HG02852 (cell line): ENCODE results near the gene PNLIPRP1.

Experiments used
- ATAC-seq: cut with Tn5 transposase; IDR thresholded peaks from one replicate; pipeline ENCODE4 v1.9.1; 2021; ENCODE audit warnings: mild to moderate bottlenecking, moderate library complexity; ENCODE audit not compliant: unreplicated experiment

Gene PNLIPRP1

GRCh38 chr10:116590590-116591444 lies at the start of gene PNLIPRP1:
PNLIPRP1 (plus strand) TSS chr10:116590959; CDS start chr10:116591130, 171 bp downstream.
- ATAC-seq, result no peak

DNA sequence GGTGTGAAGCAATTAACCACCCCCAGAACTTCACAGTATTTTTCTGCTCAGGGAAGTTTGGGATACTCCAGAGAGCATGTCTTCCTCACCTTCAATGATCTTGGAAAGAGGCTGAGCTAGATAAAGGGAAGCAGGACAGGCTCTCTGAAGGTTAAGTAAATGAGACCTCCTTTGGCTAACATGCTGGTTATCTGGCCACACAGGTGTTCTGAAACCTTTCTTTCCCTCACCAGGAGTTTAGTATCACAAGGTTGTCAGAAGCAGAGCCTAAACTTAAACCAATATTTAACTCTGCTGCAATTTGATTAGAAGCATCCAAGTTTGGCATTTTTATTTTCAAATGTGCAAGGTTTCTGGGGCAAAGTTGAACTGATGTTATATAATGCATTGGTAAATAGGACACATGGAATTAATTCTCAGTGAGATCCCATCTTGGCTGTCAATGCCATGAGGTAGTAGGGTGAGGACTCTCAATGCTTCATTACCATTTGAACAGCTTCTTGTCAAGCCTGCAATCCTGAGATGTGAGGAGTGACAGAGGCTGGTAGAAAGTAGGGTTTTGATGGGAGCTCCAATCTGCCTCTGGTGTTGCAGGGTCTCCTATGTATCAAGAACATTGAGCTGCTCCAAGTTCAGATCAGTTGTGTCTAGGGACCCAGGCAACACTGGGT lies 48.6 kb upstream of the PNLIPRP1 start:
- no peak for ATAC-seq

DNA sequence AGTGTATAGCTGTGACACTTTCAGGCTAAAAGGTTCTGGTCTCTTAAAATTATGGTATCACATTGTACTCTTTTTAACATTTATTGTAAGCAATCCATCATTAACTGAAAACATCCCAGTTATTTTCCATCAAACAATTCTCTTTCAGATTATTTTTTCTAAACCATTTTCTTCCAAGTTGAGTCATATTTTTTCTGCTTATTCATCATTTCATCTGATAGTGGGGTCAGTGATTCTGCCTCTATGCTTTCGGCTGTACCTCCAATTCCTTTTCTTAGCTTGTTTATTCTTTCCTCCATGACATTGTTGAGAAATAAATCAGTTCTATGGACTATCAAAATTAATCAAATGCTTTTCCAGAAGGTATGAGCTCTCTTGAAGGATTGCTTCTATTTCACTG lies 45.6 kb upstream of the PNLIPRP1 start:
- no peak for ATAC-seq

DNA sequence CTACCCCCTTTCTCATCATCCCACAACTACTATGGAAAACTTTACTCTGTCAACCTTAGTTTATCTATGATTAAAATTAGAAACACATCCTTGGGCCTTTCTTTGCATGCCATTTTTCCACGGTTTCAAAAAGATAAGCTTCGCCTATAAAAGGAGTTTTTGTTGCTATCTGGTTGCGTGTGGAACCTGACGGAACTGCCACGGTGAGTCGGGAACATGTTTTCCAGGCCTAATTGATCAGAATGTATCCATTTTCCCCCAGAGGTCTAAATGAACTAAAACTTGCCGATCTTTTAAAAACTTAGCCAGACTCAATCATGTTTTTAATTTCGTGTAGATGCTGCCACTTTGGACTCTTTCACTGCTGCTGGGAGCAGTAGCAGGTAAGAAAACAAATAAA lies 45.0 kb upstream of the PNLIPRP1 start, which contains the start of gene PNLIP:
Gene PNLIP (plus strand): TSS at position 176 of the 400 bp plus-strand sequence. CDS start 162 bp downstream, at position 338.
- no peak for ATAC-seq

DNA sequence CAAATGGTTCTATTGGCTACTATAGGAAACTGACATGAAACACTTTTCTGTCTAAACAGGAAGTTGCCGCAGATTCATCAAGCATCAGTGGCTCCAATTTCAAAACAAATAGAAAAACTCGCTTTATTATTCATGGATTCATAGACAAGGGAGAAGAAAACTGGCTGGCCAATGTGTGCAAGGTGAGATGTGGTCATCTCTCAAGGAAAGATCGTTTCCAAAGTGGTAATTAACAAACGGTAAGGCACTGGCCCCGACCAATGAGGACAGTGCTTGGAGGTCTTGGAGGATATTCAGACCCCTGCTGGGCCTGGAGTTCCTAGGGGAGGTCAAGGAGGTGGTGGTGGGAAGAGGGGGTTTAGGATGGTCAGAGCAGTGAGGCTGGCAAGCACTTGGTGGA lies 42.5 kb upstream of the PNLIPRP1 start:
- no peak for ATAC-seq

GRCh38 chr10:116553378-116553980 lies 37.3 kb upstream of the PNLIPRP1 start:
- no peak for ATAC-seq

DNA sequence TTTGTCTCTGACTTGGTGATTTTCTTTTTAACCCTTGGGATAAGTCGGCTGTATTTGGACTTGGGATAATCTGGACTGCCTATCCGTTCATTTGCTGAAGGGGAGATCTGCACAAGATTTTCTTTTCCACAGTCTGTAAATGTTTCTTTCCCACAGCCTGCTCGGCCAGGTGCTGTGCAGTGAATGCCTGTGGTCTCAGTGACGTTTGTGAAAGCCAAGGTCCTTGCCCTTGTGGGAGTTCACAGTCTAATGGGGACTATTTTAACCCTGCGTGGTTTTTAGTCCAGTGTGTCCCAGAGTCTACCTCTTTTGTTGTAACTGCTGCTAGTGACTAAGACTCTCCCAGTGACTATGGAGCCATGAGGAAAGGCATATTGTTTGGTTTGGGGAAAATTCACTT lies 36.1 kb upstream of the PNLIPRP1 start:
- no peak for ATAC-seq

DNA sequence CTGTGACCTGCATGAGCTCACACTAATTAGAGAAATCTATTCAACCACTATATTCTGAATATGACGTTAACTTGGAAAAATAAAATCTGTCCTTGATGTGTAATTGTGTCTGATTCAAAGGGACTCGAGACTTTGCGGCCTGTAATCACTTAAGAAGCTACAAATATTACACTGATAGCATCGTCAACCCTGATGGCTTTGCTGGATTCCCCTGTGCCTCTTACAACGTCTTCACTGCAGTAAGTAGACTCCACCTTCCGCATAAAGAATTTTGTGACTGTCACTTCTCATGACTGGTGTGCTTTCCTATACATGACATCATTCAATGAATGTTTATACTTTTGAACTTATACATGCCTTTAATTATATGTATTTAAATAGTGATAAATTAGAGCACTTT lies 34.9 kb upstream of the PNLIPRP1 start:
- no peak for ATAC-seq

DNA sequence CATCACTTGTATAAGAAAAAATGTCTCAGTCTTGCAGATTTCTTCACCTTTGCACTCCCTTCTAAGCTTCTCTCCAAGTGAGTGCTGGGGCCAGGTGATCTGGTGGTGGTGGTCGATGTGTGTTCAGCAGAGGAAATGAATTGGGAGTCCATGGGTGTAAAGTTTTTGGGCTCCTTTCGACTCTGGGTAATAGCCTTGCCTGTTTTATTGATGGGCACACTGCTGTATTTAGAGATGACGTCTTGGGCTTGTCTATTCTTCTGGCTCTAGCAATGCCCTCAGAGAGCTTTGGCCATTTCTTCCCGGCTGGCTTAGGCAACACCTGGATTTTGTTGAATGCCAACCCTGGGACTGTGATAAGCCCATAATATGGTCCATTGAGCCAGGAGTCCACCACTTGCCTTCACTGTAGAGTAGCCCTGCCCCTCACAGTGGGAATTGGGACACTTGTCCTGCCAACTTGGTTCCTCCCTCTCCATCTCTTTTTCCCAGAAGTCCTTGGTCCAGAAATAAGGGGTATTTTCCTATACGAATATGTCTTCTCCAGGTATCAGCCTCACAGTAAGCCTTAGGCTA lies 33.4 kb upstream of the PNLIPRP1 start:
- no peak for ATAC-seq

DNA sequence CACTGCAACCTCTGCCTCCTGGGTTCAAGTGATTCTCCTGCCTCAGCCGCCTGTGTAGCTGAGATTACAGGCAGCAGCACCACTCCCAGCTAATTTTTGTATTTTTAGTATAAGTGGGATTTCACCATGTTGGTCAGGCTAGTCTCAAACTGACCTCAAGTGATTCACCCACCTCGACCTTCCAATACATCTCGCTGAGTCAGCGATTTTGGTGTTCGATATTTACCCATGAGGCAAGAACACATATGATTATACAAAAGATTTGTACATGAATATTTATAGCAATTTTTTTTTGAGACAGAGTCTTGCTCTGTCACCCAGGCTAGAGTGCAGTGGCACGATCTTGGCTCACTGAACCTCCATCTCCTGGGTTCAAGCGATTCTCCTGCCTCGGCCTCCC lies 25.2 kb upstream of the PNLIPRP1 start:
- ATAC-seq, result no peak

DNA sequence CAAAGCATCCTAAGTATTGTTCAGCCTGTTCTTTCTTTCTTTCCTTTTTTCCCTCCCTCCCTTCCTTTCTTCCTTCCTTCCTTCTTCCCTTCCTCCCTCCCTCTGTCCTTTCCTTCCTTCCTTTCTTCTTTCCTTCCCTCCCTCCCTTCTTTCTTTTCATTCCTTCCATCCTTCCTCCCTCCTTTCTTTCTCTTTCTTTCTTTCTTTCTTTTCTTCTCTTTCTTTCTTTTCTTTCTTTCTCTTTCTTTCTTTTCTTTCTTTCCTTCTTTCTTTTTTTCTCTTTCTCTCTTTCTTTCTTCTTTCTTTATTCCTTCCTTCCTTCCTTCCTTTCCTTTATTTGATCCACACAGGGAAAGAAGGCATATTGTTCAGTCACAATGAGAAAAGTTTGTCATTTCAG lies 23.8 kb upstream of the PNLIPRP1 start:
- ATAC-seq, result no peak

- ATAC-seq, result no peak
Measured at GRCh38 chr10:116567335-116567734, 23.4 kb upstream of the PNLIPRP1 start.

GRCh38 chr10:116574797-116575196 lies 16.0 kb upstream of the PNLIPRP1 start:
- no peak for ATAC-seq

- no peak for ATAC-seq
Measured at GRCh38 chr10:116587878-116588591, 2.7 kb upstream of the PNLIPRP1 start.

- ATAC-seq, result no peak
Measured at GRCh38 chr10:116588995-116589394, 1.8 kb upstream of the PNLIPRP1 start.

DNA sequence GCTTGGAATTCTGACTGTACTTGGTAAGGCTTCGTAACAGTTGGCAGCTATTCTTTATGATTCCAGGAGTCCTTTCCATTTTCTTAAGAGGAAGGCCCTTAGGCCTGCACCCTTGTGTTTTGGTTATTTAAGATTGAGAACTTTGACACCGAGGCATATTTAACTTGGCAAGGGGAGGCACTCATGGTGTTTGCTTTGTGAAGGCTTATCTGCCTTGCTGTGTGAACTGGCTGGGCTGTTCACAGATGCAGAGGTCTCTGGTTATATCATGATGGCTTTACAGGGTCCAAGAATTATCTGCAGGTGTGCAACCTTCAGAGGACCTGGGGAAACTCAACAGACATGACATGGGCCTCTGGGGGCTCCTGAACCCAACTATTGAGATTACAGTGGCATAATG lies 833 bp upstream of the PNLIPRP1 start:
- ATAC-seq, result no peak

GRCh38 chr10:116593139-116593740 lies 2.5 kb downstream of the PNLIPRP1 start:
- ATAC-seq, result no peak

DNA sequence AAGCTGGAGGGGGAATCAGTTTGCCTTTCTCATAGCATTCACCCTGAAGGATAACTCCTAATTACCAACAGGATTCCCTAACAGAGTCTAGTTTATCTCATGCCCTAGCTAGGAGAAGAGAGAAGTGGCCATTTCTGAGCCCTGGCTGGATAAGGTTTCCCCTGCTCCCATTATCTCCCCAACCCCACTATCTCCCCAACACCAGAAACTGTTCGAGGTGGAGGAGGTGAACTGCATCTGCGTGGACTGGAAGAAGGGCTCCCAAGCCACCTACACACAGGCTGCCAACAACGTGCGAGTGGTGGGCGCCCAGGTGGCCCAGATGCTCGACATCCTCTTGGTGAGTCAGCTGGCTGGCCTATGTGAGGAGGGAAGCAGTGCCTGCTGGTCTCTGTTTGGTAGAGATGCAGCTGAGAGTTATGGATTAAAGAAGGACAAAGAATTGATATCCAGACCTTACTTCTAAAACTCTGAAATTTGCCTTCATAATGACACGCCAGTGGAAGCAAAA lies 3.8 kb downstream of the PNLIPRP1 start:
- ATAC-seq, result no peak

GRCh38 chr10:116596062-116596461 lies 5.3 kb downstream of the PNLIPRP1 start:
- no peak for ATAC-seq

DNA sequence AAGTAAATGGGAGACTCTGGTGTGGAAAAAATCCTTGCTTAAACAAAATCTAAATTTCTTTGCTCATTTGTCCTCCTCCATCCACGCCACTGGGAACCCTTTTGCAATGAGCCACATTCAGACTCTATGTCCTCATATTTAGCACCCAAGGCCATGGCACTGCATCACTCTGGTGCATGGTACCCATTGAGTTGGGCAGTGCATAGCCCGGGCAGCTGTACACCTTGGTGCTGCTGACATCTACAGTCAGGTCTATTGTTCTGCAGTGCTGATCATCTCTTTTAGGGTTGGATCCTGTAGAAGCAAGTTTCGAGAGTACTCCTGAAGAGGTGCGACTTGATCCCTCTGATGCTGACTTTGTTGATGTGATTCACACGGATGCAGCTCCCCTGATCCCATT lies 6.8 kb downstream of the PNLIPRP1 start:
- ATAC-seq, result no peak
